Measurements from ENCODE around the gene OLIG1. TPM values are rescaled to one million over a fixed set of nuclear protein-coding genes. Genes with fewer than 3 reads are reported as not detected.
A peak's percentile ranks its signal among the peaks of the same experiment; 100 is the strongest.

Gene OLIG1
- total and polyA plus RNA-seq, 2 of the 8 experiments (the other 6 are each of a cell fraction or from before 2014, with no cell fraction given): 0.65 to 1.2 TPM

GRCh38 chr21:33022828-33023573 lies 46.9 kb upstream of the OLIG1 start:
- DNase-seq (ENCODE audit: low read depth in 1 of 2, low spot score in 2 of 2): peak in 1 of 2 experiments; percentile 72
- no peak overlapping the region for H2AFZ ChIP-seq (ENCODE audit: low read length)
- peaks cover 89 to 99% (median 97%) of the 10 kb centered on the region in 4 experiments for H3K27me3 ChIP-seq (replicated peaks in 1 of 4; ENCODE audit: control insufficient read depth in 3 of 4, extremely low read depth in 1 of 4, insufficient read depth in 3 of 4, low read length in 3 of 4)
- CTCF ChIA-PET (ENCODE audit: partially characterized antibody): interaction anchor here (0.8 to 6.0 kb wide), 10 partner anchors 10 to 103 kb away, joined by 3 to 44 read pairs (median 4); no protein-coding TSS in a partner anchor
- POLR2A ChIA-PET (ENCODE audit: partially characterized antibody): no interaction called here
- peaks cover 0 to 5% (median 0%) of the 10 kb centered on the region in 4 experiments; a peak in 1 of 8 replicates for H3K36me3 ChIP-seq (ENCODE audit: control insufficient read depth in 2 of 4, insufficient read depth in 4 of 4, low read length in 3 of 4)
- H3K23ac ChIP-seq (ENCODE audit: insufficient read length): no peak overlapping the region
- no peak overlapping the region for H2BK20ac ChIP-seq (ENCODE audit: low read length)
- no peak overlapping the region for H3K56ac ChIP-seq (replicated peaks; ENCODE audit: insufficient read length, low read depth, low read length)
- peak overlapping the region in 3 of 4 experiments; percentile 13 to 70 (median 34); a peak in 6 of 8 replicates for H3K4me3 ChIP-seq (ENCODE audit: extremely low read depth in 1 of 4, insufficient read depth in 2 of 4, low read depth in 3 of 4, low read length in 4 of 4)
- no peaks in the 10 kb centered on the region for H3K79me1 ChIP-seq (ENCODE audit: low read depth, low read length)
- no peak overlapping the region for H4K5ac ChIP-seq (ENCODE audit: insufficient read length, low read depth, low read length)
- peak overlapping the region; percentile 66 to 95 for H3K4me2 ChIP-seq (ENCODE audit: insufficient read depth in 1 of 2, low read depth in 2 of 2, low read length in 2 of 2)
- H2AK5ac ChIP-seq (ENCODE audit: low read depth, low read length): no peak overlapping the region
- no peak overlapping the region for H3K27ac ChIP-seq (ENCODE audit: low read depth, low read length)
- H2BK120ac ChIP-seq (replicated peaks; ENCODE audit: low read depth, low read length): no peak overlapping the region
- FAIRE-seq: no peak
- 0 out of 2 replicates have a peak overlapping the region, but pooled peaks have one; percentile 39 for H2BK12ac ChIP-seq (ENCODE audit: low read depth, low read length)
- H4K20me1 ChIP-seq (replicated peaks in 1 of 2; ENCODE audit: control insufficient read depth in 1 of 2, insufficient read depth in 2 of 2, low read length in 2 of 2): peaks cover 8 to 14% of the 10 kb centered on the region in 2 experiments
- no peaks in the 10 kb centered on the region; a peak in 1 of 4 replicates for H3K9me3 ChIP-seq (ENCODE audit: insufficient read depth in 2 of 2, low read depth in 1 of 2, low read length in 1 of 2)
- H4K91ac ChIP-seq (replicated peaks; ENCODE audit: insufficient read length, low read length): peak overlapping the region; percentile 10
- 0 out of 2 replicates have a peak overlapping the region, but pooled peaks have one; percentile 46 for H2BK15ac ChIP-seq (ENCODE audit: low read length)
- H3K79me2 ChIP-seq (ENCODE audit: control insufficient read depth in 1 of 2, insufficient read depth in 2 of 2, low read length in 2 of 2): no peaks in the 10 kb centered on the region
- H2BK5ac ChIP-seq (ENCODE audit: low read depth, low read length): 0 out of 2 replicates have a peak overlapping the region, but pooled peaks have one; percentile 5
- WGBS, 2 experiments (ENCODE audit: extremely low coverage in 1 of 2, insufficient coverage in 1 of 2, insufficient read length in 1 of 2, insufficient replicate concordance in 2 of 2, low coverage in 1 of 2, low lambda C conversion rate in 2 of 2, missing lambda C conversion rate in 1 of 2): 6% methylated on average over 37 of the region's 52 CpGs; no CpG with 5 or more reads in 1 of the 2 experiments
- no peak overlapping the region; the same call in 1 of the 2 replicates for H3K18ac ChIP-seq (ENCODE audit: extremely low read depth, low read length)
- H3K4me1 ChIP-seq (replicated peaks in 1 of 4; ENCODE audit: control insufficient read depth in 3 of 4, insufficient read depth in 4 of 4, low read length in 3 of 4): peaks cover 6 to 28% (median 22%) of the 10 kb centered on the region in 4 experiments
- peak overlapping the region; percentile 26; the same call in 1 of the 2 replicates for H4K8ac ChIP-seq (ENCODE audit: extremely low read depth, insufficient read depth, low read length)
- H3K4ac ChIP-seq (replicated peaks; ENCODE audit: insufficient read length, low read depth, low read length): no peak overlapping the region
- H3K23me2 ChIP-seq (ENCODE audit: low read depth, low read length): peaks cover 16% of the 10 kb centered on the region
- no peak overlapping the region for H3K9ac ChIP-seq (replicated peaks in 1 of 4; ENCODE audit: extremely low read depth in 1 of 4, low read depth in 3 of 4, low read length in 3 of 4)
- H3K14ac ChIP-seq (ENCODE audit: insufficient read length): no peak overlapping the region
- TF ChIP-seq CTCF (IDR thresholded peaks at IDR 0.05; ENCODE audit: control extremely low read depth in 1 of 3, insufficient read depth in 1 of 3, low read depth in 1 of 3, low read length in 3 of 3) (peak in 1 of 3 experiments; percentile 2; a peak in 1 of 4 replicates), KDM4A (IDR thresholded peaks at IDR 0.05; ENCODE audit: low read depth, low read length, severe bottlenecking) (peak; percentile 23), SIN3A (conservative IDR thresholded peaks at IDR 0.05 in 1 of 2, IDR thresholded peaks at IDR 0.05 in 1 of 2; ENCODE audit: low read depth in 1 of 2, low read length in 2 of 2) (0 out of 4 replicates have a peak, but pooled peaks of 1 of the 2 experiments have one; percentile 24), RAD21 (IDR thresholded peaks at IDR 0.05 in 1 of 2, conservative IDR thresholded peaks at IDR 0.05 in 1 of 2; ENCODE audit: low read depth in 2 of 2, low read length in 2 of 2) (0 out of 4 replicates have a peak, but pooled peaks of 1 of the 2 experiments have one; percentile 0), CBX8 (IDR thresholded peaks at IDR 0.05; ENCODE audit: borderline replicate concordance, low read depth, low read length) (no peak), NRF1 (IDR thresholded peaks at IDR 0.05; ENCODE audit: low read depth, low read length) (no peak), EZH2 (IDR thresholded peaks at IDR 0.05; ENCODE audit: low read depth, low read length, severe bottlenecking) (peak; percentile 90)

Data from H1 (cell line).